ENCODE measurements around the gene CHP1. TPM values are rescaled to one million over a fixed set of nuclear protein-coding genes. Genes with fewer than 3 reads are reported as not detected.
A peak's percentile ranks its signal among the peaks of the same experiment; 100 is the strongest.
"Not testable (repeated sequence)": the region's sequence is repeated elsewhere in the genome, so short reads cannot be mapped to it uniquely, and the experiment has no call there.

The CHP1 gene
- 62.3 and 69.8 TPM in 2 replicates for total RNA-seq (2014; rRNA removed; shearing (Covaris generic))
- polyA plus RNA-seq (2015; cell fraction: cytosol; rRNA removed) = 51.6 and 65.9 TPM in 2 replicates
- 17.5 and 18.6 TPM in 2 replicates for polyA plus RNA-seq (2015; cell fraction: nucleus; rRNA removed)

GRCh38 chr15:41230650-41231421, at the start of gene CHP1, which contains the start of gene EXD1:
CHP1 (plus strand) TSS chr15:41231268; CDS start chr15:41231383, 115 bp downstream.
EXD1 (minus strand) TSS chr15:41230757; CDS start chr15:41226575, 4,182 bp downstream.
- DNase-seq (ENCODE audit: low read depth) = peak; percentile 97

GRCh38 chr15:41182266-41182665, 48.8 kb upstream of the CHP1 start:
- no peak for DNase-seq (ENCODE audit: low read depth)

- DNase-seq (ENCODE audit: low read depth) = no peak
Observed at GRCh38 chr15:41183581-41183980, 47.5 kb upstream of the CHP1 start.

GRCh38 chr15:41194444-41194843, 36.6 kb upstream of the CHP1 start:
- DNase-seq (ENCODE audit: low read depth) = no peak

GRCh38 chr15:41199470-41199869, 31.6 kb upstream of the CHP1 start:
- DNase-seq (ENCODE audit: low read depth) = no peak

- no peak for DNase-seq (ENCODE audit: low read depth)
Observed at GRCh38 chr15:41203395-41203794, 27.7 kb upstream of the CHP1 start.

GRCh38 chr15:41205315-41205714, 25.8 kb upstream of the CHP1 start:
- DNase-seq (ENCODE audit: low read depth) = peak; percentile 15

- DNase-seq (ENCODE audit: low read depth) = peak; percentile 91
Observed at GRCh38 chr15:41207687-41208448, 23.2 kb upstream of the CHP1 start.

GRCh38 chr15:41215708-41216107, 15.4 kb upstream of the CHP1 start:
- no peak for DNase-seq (ENCODE audit: low read depth)

GRCh38 chr15:41218851-41219250, 12.2 kb upstream of the CHP1 start:
- DNase-seq (ENCODE audit: low read depth) = no peak

- DNase-seq (ENCODE audit: low read depth) = no peak
Observed at GRCh38 chr15:41219381-41219780, 11.7 kb upstream of the CHP1 start.

- DNase-seq (ENCODE audit: low read depth) = no peak
Observed at GRCh38 chr15:41230345-41230649, 771 bp upstream of the CHP1 start.

GRCh38 chr15:41231422-41232226, 556 bp downstream of the CHP1 start:
- no peak for DNase-seq (ENCODE audit: low read depth)

GRCh38 chr15:41233367-41233771, 2.3 kb downstream of the CHP1 start:
- peak; percentile 27 for DNase-seq (ENCODE audit: low read depth)

- DNase-seq (ENCODE audit: low read depth) = not testable (repeated sequence)
Observed at GRCh38 chr15:41235228-41235627, 4.2 kb downstream of the CHP1 start.

- no peak for DNase-seq (ENCODE audit: low read depth)
Observed at GRCh38 chr15:41235929-41236328, 4.9 kb downstream of the CHP1 start.

GRCh38 chr15:41238100-41238499, 7.0 kb downstream of the CHP1 start:
- DNase-seq (ENCODE audit: low read depth) = no peak

- DNase-seq (ENCODE audit: low read depth) = no peak
Observed at GRCh38 chr15:41241221-41241964, 10.3 kb downstream of the CHP1 start.

- not testable (repeated sequence) for DNase-seq (ENCODE audit: low read depth)
Observed at GRCh38 chr15:41250745-41251144, 19.7 kb downstream of the CHP1 start.

- DNase-seq (ENCODE audit: low read depth) = no peak
Observed at GRCh38 chr15:41251411-41251810, 20.3 kb downstream of the CHP1 start.

- DNase-seq (ENCODE audit: low read depth) = no peak
Observed at GRCh38 chr15:41254560-41254959, 23.5 kb downstream of the CHP1 start.

All from HT1080 (cell line).